ENCODE results near the gene NUP50.

NUP50 gene

DNA sequence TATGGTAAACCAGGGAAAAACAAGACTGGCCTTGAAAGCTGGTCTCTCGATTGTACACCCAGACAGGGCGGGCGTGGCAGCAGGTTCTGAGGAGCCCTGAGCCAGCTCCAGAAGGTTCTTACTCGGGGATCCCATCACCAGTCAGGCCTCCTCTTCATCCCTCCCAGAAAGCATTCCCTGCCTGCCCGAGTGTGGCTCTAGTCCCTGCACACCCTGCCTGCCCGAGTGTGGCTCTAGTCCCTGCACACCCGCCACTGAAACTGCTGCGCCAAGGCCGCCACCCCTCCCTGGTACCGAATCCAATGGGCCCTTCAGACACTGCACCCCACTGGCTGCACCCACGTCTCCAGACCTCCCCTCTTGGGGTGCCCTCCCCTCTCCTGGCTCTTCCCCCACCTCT lies 46.9 kb downstream of the NUP50 start:
- no peak for DNase-seq (ENCODE audit: low read depth)

GRCh38 chr22:45210991-45211390 lies 47.3 kb downstream of the NUP50 start:
- no peak for DNase-seq (ENCODE audit: low read depth)

GRCh38 chr22:45211435-45211834 lies 47.7 kb downstream of the NUP50 start:
- DNase-seq (ENCODE audit: low read depth), result no peak

GRCh38 chr22:45211848-45212247 lies 48.1 kb downstream of the NUP50 start:
- DNase-seq (ENCODE audit: low read depth), result no peak

DNA sequence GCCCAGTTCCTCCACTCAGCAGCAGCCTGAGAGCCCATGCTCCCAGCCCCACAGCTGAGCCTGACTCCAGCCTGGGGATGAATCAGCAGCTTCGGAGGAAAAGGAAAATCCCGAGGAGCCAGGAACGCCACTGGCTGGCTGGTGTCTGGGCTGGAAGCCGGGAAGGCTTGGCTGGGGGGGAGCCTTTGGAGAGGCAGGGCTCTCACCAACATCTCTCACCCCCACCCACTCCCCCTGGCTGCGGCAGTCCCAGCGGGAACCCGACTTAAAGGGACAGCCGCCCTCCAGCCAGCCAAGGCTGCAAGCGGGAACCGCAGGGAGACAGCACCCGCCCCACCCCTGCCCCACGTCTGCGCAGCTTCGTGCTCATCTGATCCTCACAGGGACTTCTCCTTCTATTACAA lies 48.6 kb downstream of the NUP50 start:
- no peak for DNase-seq (ENCODE audit: low read depth)

DNA sequence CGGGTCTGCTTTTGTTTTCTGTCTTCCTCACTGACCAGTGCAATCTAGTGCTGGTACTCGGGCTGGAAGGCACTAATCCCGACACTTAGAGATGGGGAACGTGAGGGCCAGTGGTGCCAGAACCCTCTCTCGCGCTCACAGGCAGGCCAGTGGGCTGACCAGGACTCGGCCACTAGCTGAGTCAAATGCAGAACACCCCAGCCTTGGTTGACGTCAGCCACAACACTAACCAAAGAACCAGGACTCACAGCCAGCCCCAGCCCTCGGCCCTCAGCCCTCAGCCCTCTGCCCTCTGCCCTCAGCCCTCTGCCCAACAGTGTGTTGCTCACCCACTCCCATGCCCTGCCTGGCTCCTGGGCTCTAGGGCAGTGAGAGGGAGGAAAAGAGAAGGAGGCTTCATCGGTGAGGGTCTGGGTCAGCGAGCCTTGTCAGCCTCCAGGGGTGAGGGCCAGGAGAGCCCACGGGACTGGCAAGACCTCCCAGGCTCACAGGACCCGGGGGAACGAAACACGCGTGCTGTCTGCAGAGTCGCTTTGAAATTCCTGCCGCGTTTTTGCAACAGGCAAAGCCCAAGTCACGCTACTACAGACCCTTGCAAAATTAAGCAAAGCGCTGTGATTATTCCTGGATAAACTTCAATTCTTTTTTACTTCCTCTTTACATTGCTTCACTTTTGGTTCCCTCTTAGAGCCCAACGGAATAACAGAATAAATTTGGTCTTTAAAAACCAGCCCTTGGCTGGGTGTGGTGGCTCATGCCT lies 49.4 kb downstream of the NUP50 start:
- no peak for DNase-seq (ENCODE audit: low read depth)

- no peak for DNase-seq (ENCODE audit: low read depth)
These were observed 52.6 kb downstream of the NUP50 start for GRCh38 chr22:45216133-45217003.

- DNase-seq (ENCODE audit: low read depth), result no peak
These were observed 53.6 kb downstream of the NUP50 start for GRCh38 chr22:45217345-45217744.

DNA sequence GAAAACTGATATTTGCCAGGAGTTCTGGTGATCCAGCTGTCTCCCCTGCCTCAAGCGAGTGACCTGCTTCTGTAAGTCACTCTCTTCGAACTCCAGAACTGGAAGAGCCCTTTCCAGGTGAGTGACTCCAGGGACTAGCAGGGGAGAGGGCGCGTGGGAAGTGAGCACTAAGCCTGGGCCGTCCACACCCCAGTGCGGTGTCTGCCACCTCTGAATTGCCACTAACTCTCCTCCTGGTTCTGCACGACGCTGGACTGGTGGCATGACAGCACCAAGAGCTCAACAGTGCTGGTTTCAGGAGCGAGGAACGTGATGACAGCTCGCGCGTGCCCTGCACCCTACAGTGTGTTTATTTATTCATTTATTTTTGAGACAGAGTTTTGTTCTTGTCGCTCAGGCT lies 54.1 kb downstream of the NUP50 start:
- no peak for DNase-seq (ENCODE audit: low read depth)

- DNase-seq (ENCODE audit: low read depth), result no peak
These were observed 55.3 kb downstream of the NUP50 start for GRCh38 chr22:45218976-45219375.

- no peak for DNase-seq (ENCODE audit: low read depth)
These were observed 57.5 kb downstream of the NUP50 start for GRCh38 chr22:45221201-45221600.

GRCh38 chr22:45223304-45224117 lies 59.8 kb downstream of the NUP50 start:
- no peak for DNase-seq (ENCODE audit: low read depth)

DNA sequence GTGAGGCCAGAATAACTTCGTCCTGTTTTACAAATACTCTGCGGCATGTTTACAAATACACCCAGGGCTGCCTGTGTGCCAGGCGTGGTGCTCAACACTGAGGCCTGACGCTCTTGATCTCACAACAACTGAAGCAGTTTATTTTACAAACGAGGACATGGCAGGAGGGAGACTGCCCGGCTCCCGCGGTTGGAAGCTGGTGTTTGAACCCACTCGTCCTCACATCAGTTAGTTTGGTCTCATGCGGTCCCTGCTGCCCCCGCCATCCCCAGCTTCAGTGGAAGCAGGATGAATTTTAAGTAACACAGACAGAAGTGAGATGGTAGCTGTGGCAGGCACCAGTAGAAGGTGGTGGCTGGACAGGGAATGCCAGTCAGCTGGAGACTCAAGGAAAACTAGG lies 60.6 kb downstream of the NUP50 start:
- no peak for DNase-seq (ENCODE audit: low read depth)

- no peak for DNase-seq (ENCODE audit: low read depth)
These were observed 61.4 kb downstream of the NUP50 start for GRCh38 chr22:45224988-45225731.

DNA sequence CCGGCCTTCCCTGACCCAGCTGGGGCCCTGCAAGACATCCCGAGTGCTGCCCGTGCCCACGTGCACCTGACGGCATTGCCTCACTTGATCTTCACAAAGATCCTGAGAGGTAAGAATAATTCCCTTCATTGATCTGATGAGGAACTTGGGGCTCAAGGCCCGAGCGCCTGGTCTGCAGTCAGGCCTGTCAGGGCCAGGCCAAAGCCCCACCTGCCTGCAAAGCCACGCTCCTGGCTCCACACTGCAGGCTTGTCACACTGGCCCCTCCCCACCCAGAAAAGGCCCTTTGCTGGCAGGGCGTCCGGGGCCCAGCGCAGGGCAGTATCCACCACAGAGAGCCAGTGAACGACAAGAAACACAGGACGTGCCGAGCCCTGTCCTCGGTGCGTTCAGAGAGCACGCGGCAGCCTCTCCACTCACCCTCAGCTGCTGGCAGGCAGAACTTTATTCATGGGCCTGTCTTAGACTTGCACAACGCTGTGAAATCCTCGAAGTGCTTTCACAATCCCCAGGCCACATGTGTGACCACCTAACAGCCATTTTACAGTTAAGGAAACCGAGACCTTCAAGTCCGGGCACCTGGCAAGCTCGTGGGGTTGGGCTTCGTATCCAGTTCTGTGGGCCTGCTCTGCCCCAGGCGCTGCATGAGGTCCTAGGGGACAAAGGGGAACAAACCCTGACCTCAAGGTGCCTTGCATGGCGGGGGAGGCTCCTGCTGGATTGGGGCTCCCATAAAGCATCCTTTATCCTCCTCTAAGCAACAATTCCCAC lies 62.2 kb downstream of the NUP50 start:
- no peak for DNase-seq (ENCODE audit: low read depth)

DNA sequence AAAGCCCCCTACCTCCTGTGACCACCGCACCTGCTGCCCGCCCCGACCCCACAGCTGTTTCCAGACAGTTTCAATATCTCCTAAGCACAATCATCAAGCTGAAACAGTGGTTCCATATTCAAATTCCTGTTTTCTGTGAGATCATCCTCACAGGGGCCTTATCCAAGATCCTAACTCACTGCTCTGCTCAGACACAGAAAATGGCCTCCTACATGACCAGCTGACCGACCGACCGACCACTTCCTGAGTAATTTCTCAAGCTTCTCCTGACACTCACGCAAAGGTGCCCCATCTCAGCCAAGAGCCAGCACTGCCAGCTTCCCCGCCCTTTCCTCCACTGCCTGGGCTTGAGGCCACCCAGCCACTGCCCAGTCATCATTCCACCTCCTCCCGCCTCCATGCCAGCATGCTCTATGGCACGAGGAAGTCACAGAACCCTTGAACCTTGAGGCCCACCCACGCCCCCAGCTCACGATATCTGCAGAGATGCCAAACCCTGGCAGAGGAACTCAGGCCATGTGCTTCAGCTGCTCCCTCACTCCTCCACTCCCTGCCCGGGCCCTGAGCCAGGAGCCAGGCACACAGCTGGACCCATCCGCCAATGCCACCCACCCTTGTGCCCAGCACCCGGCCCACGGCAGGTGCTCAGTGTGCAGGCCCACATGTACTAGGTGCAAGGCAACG lies 62.9 kb downstream of the NUP50 start:
- DNase-seq (ENCODE audit: low read depth), result no peak

- no peak for DNase-seq (ENCODE audit: low read depth)
These were observed 64.1 kb downstream of the NUP50 start for GRCh38 chr22:45227645-45228400.

- no peak for DNase-seq (ENCODE audit: low read depth)
These were observed 64.7 kb downstream of the NUP50 start for GRCh38 chr22:45228401-45228754.

GRCh38 chr22:45229181-45229580 lies 65.5 kb downstream of the NUP50 start:
- DNase-seq (ENCODE audit: low read depth), result no peak
